ENCODE results near the gene HSP90AB1.
A peak's percentile ranks its signal among the peaks of the same experiment; 100 is the strongest.

HSP90AB1 gene

DNA sequence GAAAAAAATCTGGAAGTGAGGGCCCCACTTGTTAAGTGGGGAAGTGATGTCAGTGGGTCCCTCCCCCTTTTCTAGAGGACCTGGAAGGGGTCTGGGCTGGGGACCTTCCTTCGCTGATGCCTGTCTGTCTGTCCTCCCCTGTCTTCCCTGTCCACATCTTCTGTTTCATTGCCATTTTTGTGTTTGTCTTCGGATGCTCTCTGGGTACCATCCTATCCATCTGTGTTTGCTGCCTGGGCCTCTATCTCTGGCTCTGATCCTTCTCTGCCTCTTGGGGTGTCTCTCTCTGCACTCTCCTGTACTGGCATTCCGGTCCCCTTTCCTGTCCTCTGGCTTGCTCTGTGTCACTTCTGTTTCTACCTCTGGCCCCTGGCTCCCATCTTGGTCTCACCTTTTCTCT is 25.6 kb downstream of the HSP90AB1 start:
- no peak overlapping the region for H3K4me3 ChIP-seq (ENCODE audit: low read length in 2 of 2)
- no peaks in the 10 kb centered on the region for H3K9me3 ChIP-seq (ENCODE audit: control insufficient read depth in 2 of 2, low read length in 2 of 2)
- H3K36me3 ChIP-seq (ENCODE audit: control insufficient read depth in 2 of 2, insufficient read depth in 2 of 2, low read length in 2 of 2) = no peaks in the 10 kb centered on the region
- H3K27me3 ChIP-seq (ENCODE audit: control insufficient read depth in 1 of 2, insufficient read depth in 2 of 2, low read length in 2 of 2) = peaks cover 64 to 72% of the 10 kb centered on the region in 2 donors
- peaks cover 10% of the 10 kb centered on the region for H3K4me1 ChIP-seq (ENCODE audit: control insufficient read depth, insufficient read depth, low read length)
- no peak overlapping the region for H3K9ac ChIP-seq (ENCODE audit: low read length in 2 of 2)
- H3K27ac ChIP-seq (ENCODE audit: low read length) = no peak overlapping the region

DNA sequence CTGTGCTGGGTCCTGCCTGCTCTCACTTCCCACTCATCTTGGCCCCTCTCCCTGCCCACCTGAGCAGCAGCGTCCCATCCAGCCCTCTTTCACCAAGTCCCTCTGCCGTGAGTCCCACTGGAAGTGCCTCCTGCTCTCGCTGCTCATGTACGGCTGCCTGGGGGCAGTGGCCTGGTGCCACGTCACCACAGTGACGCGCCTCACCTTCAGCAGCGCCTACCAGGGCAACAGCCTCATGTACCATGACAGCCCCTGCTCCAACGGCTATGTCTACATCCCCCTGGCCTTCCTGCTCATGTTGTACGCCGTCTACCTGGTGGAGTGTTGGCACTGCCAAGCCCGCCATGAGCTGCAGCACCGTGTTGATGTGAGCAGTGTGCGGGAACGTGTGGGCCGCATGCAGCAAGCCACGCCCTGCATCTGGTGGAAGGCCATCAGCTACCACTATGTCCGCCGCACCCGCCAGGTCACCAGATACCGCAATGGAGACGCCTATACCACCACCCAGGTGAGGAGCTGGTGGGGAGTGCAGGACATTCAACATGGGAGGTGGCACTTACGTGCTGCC is 26.2 kb downstream of the HSP90AB1 start:
- Histone ChIP-seq H3K4me1 (ENCODE audit: control insufficient read depth, insufficient read depth, low read length) (peaks cover 10% of the 10 kb centered on the region), H3K27me3 (ENCODE audit: control insufficient read depth in 1 of 2, insufficient read depth in 2 of 2, low read length in 2 of 2) (peaks cover 68 to 77% of the 10 kb centered on the region in 2 donors), H3K27ac (ENCODE audit: low read length) (no peak overlapping the region), H3K4me3 (ENCODE audit: low read length in 2 of 2) (no peak overlapping the region), H3K9ac (ENCODE audit: low read length in 2 of 2) (no peak overlapping the region), H3K9me3 (ENCODE audit: control insufficient read depth in 2 of 2, low read length in 2 of 2) (no peaks in the 10 kb centered on the region), H3K36me3 (ENCODE audit: control insufficient read depth in 2 of 2, insufficient read depth in 2 of 2, low read length in 2 of 2) (no peaks in the 10 kb centered on the region)

DNA sequence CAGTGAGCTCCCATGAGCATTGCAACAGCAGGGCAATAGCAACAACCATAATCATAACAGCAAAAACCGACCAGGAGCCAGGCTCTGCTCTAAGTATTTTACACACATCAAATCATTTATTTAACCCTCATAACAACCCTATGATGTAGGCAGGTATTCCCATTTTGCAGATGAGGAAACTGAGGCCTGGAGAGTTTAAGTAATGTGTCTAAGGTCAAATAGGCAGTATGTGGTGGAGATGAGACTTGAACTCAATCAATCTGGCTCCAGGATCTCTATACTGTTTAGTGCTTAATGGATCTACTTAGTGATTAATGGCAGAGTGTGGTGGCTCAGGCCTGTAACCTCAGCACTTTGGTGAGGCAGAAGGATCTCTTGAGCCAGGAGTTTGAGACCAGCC is 26.7 kb downstream of the HSP90AB1 start:
- Histone ChIP-seq H3K27me3 (ENCODE audit: control insufficient read depth in 1 of 2, insufficient read depth in 2 of 2, low read length in 2 of 2) (peaks cover 64 to 80% of the 10 kb centered on the region in 2 donors), H3K36me3 (ENCODE audit: control insufficient read depth in 2 of 2, insufficient read depth in 2 of 2, low read length in 2 of 2) (no peaks in the 10 kb centered on the region), H3K4me3 (ENCODE audit: low read length in 2 of 2) (no peak overlapping the region), H3K27ac (ENCODE audit: low read length) (no peak overlapping the region), H3K4me1 (ENCODE audit: control insufficient read depth, insufficient read depth, low read length) (peaks cover 10% of the 10 kb centered on the region), H3K9ac (ENCODE audit: low read length in 2 of 2) (no peak overlapping the region), H3K9me3 (ENCODE audit: control insufficient read depth in 2 of 2, low read length in 2 of 2) (no peaks in the 10 kb centered on the region)

- Histone ChIP-seq H3K4me1 (ENCODE audit: control insufficient read depth, insufficient read depth, low read length) (peaks cover 10% of the 10 kb centered on the region), H3K36me3 (ENCODE audit: control insufficient read depth in 2 of 2, insufficient read depth in 2 of 2, low read length in 2 of 2) (no peaks in the 10 kb centered on the region), H3K4me3 (ENCODE audit: low read length in 2 of 2) (peak overlapping the region in 1 of 2 donors; percentile 64), H3K27me3 (ENCODE audit: control insufficient read depth in 1 of 2, insufficient read depth in 2 of 2, low read length in 2 of 2) (peaks cover 51 to 67% of the 10 kb centered on the region in 2 donors), H3K27ac (ENCODE audit: low read length) (no peak overlapping the region), H3K9ac (ENCODE audit: low read length in 2 of 2) (no peak overlapping the region), H3K9me3 (ENCODE audit: control insufficient read depth in 2 of 2, low read length in 2 of 2) (no peaks in the 10 kb centered on the region)
Measured at GRCh38 chr6:44275271-44275748, 28.4 kb downstream of the HSP90AB1 start.

GRCh38 chr6:44275749-44276648 is 29.1 kb downstream of the HSP90AB1 start:
- no peaks in the 10 kb centered on the region for H3K9me3 ChIP-seq (ENCODE audit: control insufficient read depth in 2 of 2, low read length in 2 of 2)
- H3K27me3 ChIP-seq (ENCODE audit: control insufficient read depth in 1 of 2, insufficient read depth in 2 of 2, low read length in 2 of 2) = peaks cover 51 to 66% of the 10 kb centered on the region in 2 donors
- no peak overlapping the region for H3K27ac ChIP-seq (ENCODE audit: low read length)

DNA sequence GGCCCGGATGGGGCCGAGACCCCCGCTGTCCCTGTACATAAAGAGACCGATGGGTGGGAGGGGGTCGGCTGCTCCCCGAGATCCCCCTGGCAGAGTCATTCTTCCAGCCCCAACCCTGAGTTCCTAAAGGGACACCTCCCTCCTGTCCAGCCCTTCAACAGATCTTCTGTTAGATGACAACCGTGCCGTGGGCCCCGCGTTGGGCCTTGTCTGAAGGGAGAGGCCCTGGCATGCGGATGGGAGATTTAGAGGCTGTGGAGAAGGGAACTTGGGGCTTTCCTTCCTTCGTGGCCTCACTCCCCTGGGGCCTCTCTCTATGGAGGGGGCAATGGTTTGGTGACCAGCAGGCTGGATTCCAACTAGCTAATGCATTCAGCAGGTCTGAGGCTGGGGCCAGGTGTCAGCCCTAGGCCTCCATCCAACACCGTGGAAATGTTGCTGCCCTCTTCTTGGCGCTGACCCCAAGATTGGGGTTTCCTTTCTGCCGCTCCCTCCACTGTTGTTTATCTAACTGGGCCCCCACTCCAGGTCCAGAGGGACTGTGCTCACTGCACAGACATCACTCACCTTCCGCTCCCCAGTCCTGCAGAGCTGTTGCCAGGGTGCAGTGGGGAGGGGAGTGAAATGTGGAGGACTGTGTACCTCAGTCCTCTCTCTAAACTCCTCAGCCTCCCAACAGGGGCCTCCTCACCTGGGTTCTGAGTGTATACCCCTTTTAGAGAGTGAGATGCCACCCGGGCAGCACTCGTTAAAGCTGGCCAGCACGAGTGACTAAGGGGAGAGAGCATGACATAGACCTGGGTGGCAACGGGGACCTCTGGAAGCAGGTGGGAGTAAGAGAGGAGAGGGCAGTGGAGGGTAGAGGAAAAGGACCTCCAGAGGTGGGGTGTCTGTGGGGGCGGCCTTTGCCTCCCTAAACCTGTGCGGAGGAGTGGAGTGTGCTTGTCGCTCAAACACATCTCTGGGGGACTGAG is 30.1 kb downstream of the HSP90AB1 start:
- Histone ChIP-seq H3K9ac (ENCODE audit: low read length in 2 of 2) (no peak overlapping the region), H3K36me3 (ENCODE audit: control insufficient read depth in 2 of 2, insufficient read depth in 2 of 2, low read length in 2 of 2) (no peaks in the 10 kb centered on the region), H3K4me3 (ENCODE audit: low read length in 2 of 2) (no peak overlapping the region), H3K4me1 (ENCODE audit: control insufficient read depth, insufficient read depth, low read length) (peaks cover 8% of the 10 kb centered on the region), H3K27ac (ENCODE audit: low read length) (no peak overlapping the region), H3K9me3 (ENCODE audit: control insufficient read depth in 2 of 2, low read length in 2 of 2) (no peaks in the 10 kb centered on the region), H3K27me3 (ENCODE audit: control insufficient read depth in 1 of 2, insufficient read depth in 2 of 2, low read length in 2 of 2) (peaks cover 42 to 56% of the 10 kb centered on the region in 2 donors)

More at GRCh38 chr6:44275749-44276648, 29.1 kb downstream of the HSP90AB1 start:
- Histone ChIP-seq H3K36me3 (ENCODE audit: control insufficient read depth in 2 of 2, insufficient read depth in 2 of 2, low read length in 2 of 2) (no peaks in the 10 kb centered on the region), H3K4me1 (ENCODE audit: control insufficient read depth, insufficient read depth, low read length) (peaks cover 10% of the 10 kb centered on the region), H3K4me3 (ENCODE audit: low read length in 2 of 2) (peak overlapping the region; percentile 46 to 64), H3K9ac (ENCODE audit: low read length in 2 of 2) (no peak overlapping the region)

GRCh38 chr6:44277763-44278162 is 30.9 kb downstream of the HSP90AB1 start:
- H3K27ac ChIP-seq (ENCODE audit: low read length) = no peak overlapping the region
- no peaks in the 10 kb centered on the region for H3K9me3 ChIP-seq (ENCODE audit: control insufficient read depth in 2 of 2, low read length in 2 of 2)
- no peaks in the 10 kb centered on the region for H3K36me3 ChIP-seq (ENCODE audit: control insufficient read depth in 2 of 2, insufficient read depth in 2 of 2, low read length in 2 of 2)
- H3K4me3 ChIP-seq (ENCODE audit: low read length in 2 of 2) = no peak overlapping the region
- no peak overlapping the region for H3K9ac ChIP-seq (ENCODE audit: low read length in 2 of 2)
- H3K4me1 ChIP-seq (ENCODE audit: control insufficient read depth, insufficient read depth, low read length) = peaks cover 8% of the 10 kb centered on the region
- peaks cover 38 to 48% of the 10 kb centered on the region in 2 donors for H3K27me3 ChIP-seq (ENCODE audit: control insufficient read depth in 1 of 2, insufficient read depth in 2 of 2, low read length in 2 of 2)

DNA sequence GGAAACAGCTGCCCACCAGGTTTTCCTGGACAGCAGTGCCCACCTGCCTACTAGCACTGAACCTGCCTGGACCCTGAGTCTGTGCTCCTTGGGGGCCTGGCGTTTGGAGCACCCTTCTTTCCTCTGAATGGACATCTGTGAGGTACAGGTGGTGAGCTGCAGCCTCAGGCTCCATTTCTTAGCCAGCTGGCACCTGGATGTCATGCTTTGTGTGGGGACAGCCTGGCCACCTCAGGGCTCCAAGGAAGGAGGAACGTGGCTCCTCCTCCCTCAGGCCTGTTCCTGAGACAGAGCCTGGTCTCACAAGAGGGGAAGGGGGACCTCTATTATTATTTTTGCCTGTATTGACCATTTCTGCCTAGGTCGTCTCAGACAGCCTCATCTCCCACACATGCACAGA is 31.4 kb downstream of the HSP90AB1 start:
- no peak overlapping the region for H3K27ac ChIP-seq (ENCODE audit: low read length)

DNA sequence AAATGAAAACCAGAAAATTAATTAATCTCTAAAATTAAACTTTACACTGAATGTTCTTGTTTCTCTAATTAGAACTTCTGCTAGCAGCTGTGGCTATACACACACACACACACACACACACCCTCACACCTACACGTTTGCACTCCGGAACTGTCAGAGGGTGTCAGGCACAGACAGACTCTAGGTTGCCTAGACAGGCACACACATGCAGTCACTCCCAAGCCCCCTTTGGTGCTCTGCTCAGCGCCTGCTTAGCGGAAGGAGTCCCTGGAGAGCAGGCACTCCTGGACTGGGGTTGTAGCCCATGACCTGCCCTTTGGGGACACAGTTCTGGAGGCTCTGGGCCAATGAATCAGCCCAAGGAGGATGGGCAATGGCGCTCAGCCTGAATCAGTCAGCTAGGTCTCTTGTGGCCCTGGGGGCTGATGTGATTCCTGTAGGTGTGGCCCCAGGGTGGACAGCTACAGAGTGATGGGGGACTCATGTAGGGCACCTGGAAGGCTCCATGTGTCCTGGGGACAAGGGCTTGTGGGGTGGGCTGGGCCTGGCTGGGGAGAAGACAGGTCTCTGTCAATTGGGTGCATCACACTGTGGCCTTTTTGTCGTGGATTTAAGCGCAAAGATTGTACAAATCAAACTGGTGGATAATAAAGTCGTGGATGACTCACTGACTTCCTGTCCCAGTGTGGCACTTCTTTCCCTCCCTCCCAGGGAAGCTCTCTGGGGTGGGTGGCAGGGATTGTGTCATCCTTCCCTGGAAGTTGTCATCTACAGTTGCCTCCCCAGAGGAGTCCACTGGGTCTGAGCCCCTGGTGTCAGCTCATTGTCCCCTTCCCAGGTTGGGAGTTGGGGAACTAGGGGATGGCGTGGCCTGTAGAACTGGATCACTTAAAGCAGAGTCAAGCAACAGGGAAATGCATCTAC is 32.1 kb downstream of the HSP90AB1 start:
- H3K9ac ChIP-seq (ENCODE audit: low read length in 2 of 2) = no peak overlapping the region
- H3K4me1 ChIP-seq (ENCODE audit: control insufficient read depth, insufficient read depth, low read length) = peaks cover 8% of the 10 kb centered on the region
- peaks cover 28 to 38% of the 10 kb centered on the region in 2 donors for H3K27me3 ChIP-seq (ENCODE audit: control insufficient read depth in 1 of 2, insufficient read depth in 2 of 2, low read length in 2 of 2)
- H3K27ac ChIP-seq (ENCODE audit: low read length) = no peak overlapping the region
- H3K9me3 ChIP-seq (ENCODE audit: control insufficient read depth in 2 of 2, low read length in 2 of 2) = no peaks in the 10 kb centered on the region
- H3K4me3 ChIP-seq (ENCODE audit: low read length in 2 of 2) = no peak overlapping the region
- H3K36me3 ChIP-seq (ENCODE audit: control insufficient read depth in 2 of 2, insufficient read depth in 2 of 2, low read length in 2 of 2) = no peaks in the 10 kb centered on the region

More for the DNA sequence above, 31.4 kb downstream of the HSP90AB1 start:
- no peaks in the 10 kb centered on the region for H3K9me3 ChIP-seq (ENCODE audit: control insufficient read depth in 2 of 2, low read length in 2 of 2)
- no peak overlapping the region for H3K4me3 ChIP-seq (ENCODE audit: low read length in 2 of 2)
- H3K27me3 ChIP-seq (ENCODE audit: control insufficient read depth in 1 of 2, insufficient read depth in 2 of 2, low read length in 2 of 2) = peaks cover 32 to 43% of the 10 kb centered on the region in 2 donors
- no peaks in the 10 kb centered on the region for H3K36me3 ChIP-seq (ENCODE audit: control insufficient read depth in 2 of 2, insufficient read depth in 2 of 2, low read length in 2 of 2)
- no peak overlapping the region for H3K9ac ChIP-seq (ENCODE audit: low read length in 2 of 2)
- peaks cover 8% of the 10 kb centered on the region for H3K4me1 ChIP-seq (ENCODE audit: control insufficient read depth, insufficient read depth, low read length)
